Peyer's patch (tissue), 4 donors: ENCODE data around the gene DENND2D. TPM values are rescaled to one million over a fixed set of nuclear protein-coding genes. Genes with fewer than 3 reads are reported as not detected.

Source experiments
- DNase-seq, 3 donors: peaks; one replicate each; pipeline ENCODE4 v3.0.0-alpha.2; 2017 to 2019
- H3K27ac ChIP-seq, 4 donors: fragments of 200-600 bp; sonication (generic); one replicate each; pipeline ENCODE4 v1.5.1; 2016 to 2019
- H3K27me3 ChIP-seq, 2 donors: fragments of 200-600 bp; sonication (generic); one replicate each; pipeline ENCODE4 v1.5.1; 2019
- H3K36me3 ChIP-seq, 3 donors: fragments of 200-600 bp; sonication (generic); one replicate each; pipeline ENCODE4 v1.5.1; 2016 to 2019
- H3K4me1 ChIP-seq, 4 donors: fragments of 200-600 bp; sonication (generic); one replicate each; pipeline ENCODE4 v1.5.1; 2016 to 2019
- H3K4me3 ChIP-seq, 4 donors: fragments of 200-600 bp; sonication (generic); 1 replicate in 3 of 4; 2 replicates in 1 of 4; pipeline ENCODE4 v1.5.1; 2016 to 2019; ENCODE audit warnings: mild to moderate bottlenecking in 1 of 4
- H3K9me3 ChIP-seq, 4 donors: fragments of 200-600 bp; sonication (generic); one replicate each; pipeline ENCODE4 v1.5.1; 2016 to 2019; ENCODE audit warnings: mild to moderate bottlenecking in 1 of 4
- POLR2A ChIP-seq, 2 donors: fragments of 450-650 bp; IDR thresholded peaks; one replicate each; pipeline ENCODE4 v1.5.1; 2017; ENCODE audit warnings: antibody characterized with exemption in 2 of 2, mild to moderate bottlenecking in 2 of 2, moderate library complexity in 2 of 2
- total RNA-seq, 4 donors: library from RNA; depleted of rRNA; stranded (reverse); fragments of >200 nt; gene quantifications; one replicate each; pipeline ENCODE4 v1.1.0, GENCODE V29; 2016
- TF ChIP-seq, protein P1 (sequence below), 6 experiments: fragments of 450-650 bp in 4 of 6; fragments of 200-600 bp in 2 of 6; sonication (generic) in 1 of 6; IDR thresholded peaks; one replicate each; pipeline ENCODE4 v1.5.1; 2017 to 2019; ENCODE audit warnings: antibody characterized with exemption in 6 of 6, mild to moderate bottlenecking in 3 of 6, moderate library complexity in 1 of 6

Gene DENND2D, protein sequence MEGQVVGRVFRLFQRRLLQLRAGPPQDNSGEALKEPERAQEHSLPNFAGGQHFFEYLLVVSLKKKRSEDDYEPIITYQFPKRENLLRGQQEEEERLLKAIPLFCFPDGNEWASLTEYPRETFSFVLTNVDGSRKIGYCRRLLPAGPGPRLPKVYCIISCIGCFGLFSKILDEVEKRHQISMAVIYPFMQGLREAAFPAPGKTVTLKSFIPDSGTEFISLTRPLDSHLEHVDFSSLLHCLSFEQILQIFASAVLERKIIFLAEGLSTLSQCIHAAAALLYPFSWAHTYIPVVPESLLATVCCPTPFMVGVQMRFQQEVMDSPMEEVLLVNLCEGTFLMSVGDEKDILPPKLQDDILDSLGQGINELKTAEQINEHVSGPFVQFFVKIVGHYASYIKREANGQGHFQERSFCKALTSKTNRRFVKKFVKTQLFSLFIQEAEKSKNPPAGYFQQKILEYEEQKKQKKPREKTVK
- total RNA-seq: 100 to 1,000 TPM in 1 of 4 donors, 10 to 100 TPM in 3; 71.3 to 220 (median 86.5) TPM

DNA sequence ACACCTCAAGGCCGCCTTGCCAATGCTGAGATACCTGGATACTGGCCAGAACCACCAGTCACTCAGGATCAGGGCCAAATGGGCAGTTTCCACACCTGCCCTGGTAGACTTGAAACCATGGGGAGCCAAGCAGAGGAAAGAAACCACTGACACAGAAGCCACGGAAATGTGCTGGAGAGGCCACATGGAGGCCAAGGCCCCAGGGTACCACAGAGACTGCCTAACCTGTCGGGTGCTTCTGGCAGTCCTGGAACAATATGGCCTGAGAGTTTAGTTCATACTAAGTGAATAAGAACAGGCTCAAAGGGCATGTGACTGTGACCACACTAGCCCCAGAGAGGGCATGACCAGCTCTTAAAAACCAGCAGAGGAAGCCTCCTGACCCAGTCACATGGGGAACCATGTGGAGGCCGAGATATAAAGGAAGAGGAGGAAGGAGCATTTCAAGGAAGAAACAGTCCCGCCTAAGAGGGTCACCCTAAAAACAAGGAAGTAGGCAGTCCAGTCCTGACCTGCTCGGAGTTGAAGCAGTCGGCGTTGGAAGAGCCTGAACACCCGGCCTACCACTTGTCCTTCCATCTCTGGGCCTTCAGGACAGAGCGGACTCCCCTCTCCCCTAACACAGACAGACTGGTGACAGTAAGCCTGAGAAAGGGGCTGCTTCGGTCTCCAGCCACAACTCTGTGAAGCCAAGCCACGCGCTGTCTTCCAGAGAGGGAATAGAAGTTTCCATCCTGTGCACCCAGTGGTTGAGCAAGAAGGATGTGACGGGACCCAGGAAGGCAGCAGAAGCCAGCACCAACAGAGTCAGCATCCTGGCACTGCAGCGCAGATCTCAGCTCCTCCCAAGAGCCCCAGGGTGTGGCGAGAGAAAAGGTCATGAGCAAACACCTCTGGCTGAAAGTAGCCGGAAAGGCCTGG is at the start of gene DENND2D:
TSS of gene DENND2D (minus strand) at position 766 of the 921 bp plus-strand sequence. CDS start at position 579, 187 bp downstream.
- TF ChIP-seq POLR2A (IDR thresholded peaks at IDR 0.05): peak in 1 of 2 donors; percentile 21
- TF ChIP-seq, protein P1, sequence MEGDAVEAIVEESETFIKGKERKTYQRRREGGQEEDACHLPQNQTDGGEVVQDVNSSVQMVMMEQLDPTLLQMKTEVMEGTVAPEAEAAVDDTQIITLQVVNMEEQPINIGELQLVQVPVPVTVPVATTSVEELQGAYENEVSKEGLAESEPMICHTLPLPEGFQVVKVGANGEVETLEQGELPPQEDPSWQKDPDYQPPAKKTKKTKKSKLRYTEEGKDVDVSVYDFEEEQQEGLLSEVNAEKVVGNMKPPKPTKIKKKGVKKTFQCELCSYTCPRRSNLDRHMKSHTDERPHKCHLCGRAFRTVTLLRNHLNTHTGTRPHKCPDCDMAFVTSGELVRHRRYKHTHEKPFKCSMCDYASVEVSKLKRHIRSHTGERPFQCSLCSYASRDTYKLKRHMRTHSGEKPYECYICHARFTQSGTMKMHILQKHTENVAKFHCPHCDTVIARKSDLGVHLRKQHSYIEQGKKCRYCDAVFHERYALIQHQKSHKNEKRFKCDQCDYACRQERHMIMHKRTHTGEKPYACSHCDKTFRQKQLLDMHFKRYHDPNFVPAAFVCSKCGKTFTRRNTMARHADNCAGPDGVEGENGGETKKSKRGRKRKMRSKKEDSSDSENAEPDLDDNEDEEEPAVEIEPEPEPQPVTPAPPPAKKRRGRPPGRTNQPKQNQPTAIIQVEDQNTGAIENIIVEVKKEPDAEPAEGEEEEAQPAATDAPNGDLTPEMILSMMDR (IDR thresholded peaks at IDR 0.05): no peak
- Histone ChIP-seq H3K36me3 (peaks cover 0 to 26% (median 0%) of the 10 kb centered on the region in 3 donors), H3K9me3 (no peaks in the 10 kb centered on the region), H3K27me3 (no peaks in the 10 kb centered on the region), H3K27ac (peak within 1 kb of the TSS; percentile 93 to 100 (median 98)), H3K4me1 (peaks cover 0 to 47% (median 20%) of the 10 kb centered on the region in 4 donors), H3K4me3 (peak within 1 kb of the TSS; percentile 33 to 81 (median 43))
- peak; percentile 64 to 84 (median 82) for DNase-seq

DNA sequence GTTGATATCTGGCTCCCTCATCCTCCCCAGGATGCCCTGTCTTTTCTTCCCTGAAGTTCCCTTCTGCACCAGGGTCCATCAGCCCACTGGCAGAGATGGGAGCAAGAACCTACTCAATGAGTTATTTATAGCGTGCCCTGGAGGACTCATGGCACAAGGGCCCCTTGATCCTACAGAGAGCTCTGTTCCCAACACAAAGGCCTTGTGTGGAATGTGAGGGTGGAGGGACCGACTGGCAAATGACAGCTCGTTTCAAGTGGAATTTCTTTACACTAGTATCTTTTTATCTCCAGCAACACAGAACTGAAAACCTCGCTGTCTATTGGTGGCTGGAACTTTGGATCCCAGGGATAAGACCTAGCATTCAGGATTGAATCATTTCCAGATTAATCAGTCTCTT is 49.5 kb upstream of the DENND2D start:
- TF ChIP-seq POLR2A (IDR thresholded peaks at IDR 0.05): no peak
- TF ChIP-seq, protein P1 (IDR thresholded peaks at IDR 0.05): no peak
- Histone ChIP-seq H3K9me3 (no peaks in the 10 kb centered on the region), H3K27me3 (no peaks in the 10 kb centered on the region), H3K36me3 (no peaks in the 10 kb centered on the region), H3K4me1 (no peaks in the 10 kb centered on the region), H3K4me3 (no peak overlapping the region), H3K27ac (no peak overlapping the region)
- DNase-seq: no peak

DNA sequence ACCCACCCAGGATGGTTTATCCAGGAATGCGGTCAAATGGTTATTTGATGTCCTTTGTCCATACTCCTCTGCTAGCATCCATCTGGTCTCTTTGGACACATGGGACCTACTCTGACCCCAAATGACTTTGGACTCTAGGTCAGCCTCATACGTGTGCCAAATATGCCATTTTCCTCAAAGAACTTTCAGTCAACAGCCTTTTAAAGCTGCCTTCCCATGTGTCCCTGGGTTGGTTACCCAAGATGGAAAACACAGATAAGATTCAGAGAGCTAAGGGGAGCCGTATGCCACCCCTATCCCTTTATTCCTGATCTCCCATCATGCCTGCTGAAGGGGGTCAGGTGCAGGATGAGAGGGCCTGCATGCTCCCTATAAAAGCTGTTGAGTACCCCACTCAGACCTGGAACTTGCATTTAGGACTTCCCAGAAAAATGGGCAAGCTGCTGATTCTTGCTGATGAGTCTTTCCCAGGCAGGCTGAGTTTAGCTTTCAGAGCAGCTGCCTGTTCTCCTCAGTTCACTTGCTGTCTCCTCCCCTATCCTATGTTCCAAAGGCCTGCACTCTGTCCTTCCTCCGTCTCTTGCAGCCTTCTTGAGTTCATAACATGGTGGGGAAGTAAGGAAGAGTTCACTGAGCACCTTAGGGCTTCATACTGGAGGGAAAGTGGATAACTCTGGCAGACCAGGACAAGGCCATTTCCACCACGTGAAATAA is 46.8 kb upstream of the DENND2D start:
- no peaks in the 10 kb centered on the region for H3K4me1 ChIP-seq
- no peak overlapping the region for H3K27ac ChIP-seq
- H3K4me3 ChIP-seq: no peak overlapping the region
- H3K36me3 ChIP-seq: no peaks in the 10 kb centered on the region
- TF ChIP-seq, protein P1 (IDR thresholded peaks at IDR 0.05): no peak
- no peak for TF ChIP-seq POLR2A (IDR thresholded peaks at IDR 0.05)
- H3K9me3 ChIP-seq: no peaks in the 10 kb centered on the region
- no peaks in the 10 kb centered on the region for H3K27me3 ChIP-seq
- no peak for DNase-seq

DNA sequence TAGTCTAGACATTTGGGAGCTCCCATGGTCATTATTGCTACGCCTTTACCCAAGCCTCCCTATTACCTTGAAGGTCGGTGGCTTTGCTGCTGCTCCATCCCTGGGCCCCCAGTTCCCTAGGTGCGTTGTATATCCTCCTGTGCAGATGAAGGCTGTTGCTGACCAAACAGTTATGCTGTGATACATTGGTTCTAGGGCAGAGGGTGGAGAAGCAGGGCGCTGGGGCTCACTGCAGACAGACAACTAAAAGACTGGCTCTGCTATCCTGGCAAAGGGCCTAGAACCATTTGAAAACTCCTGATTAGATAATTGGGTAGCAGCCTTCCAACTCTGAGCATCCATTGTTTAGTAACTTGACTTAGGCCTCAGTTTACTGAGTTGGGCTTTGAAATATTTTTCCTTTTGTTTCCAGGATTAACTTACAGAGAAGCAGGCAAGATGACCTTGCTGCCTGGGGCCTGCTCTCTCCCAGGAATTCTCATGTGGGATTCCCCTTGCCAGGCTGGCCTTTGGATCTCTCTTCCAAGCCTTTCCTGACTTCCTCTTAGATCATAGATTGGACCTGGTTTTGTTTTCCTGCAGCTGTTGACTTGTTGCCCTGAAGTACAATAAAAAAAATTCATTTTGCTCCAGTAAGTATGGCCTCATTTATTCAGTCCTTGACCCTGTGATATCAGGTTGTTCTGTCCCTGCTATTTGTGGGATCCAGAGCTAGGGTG is 42.5 kb upstream of the DENND2D start:
- no peak for TF ChIP-seq POLR2A (IDR thresholded peaks at IDR 0.05)
- TF ChIP-seq, protein P1 (IDR thresholded peaks at IDR 0.05): no peak
- Histone ChIP-seq H3K27me3 (no peaks in the 10 kb centered on the region), H3K9me3 (no peaks in the 10 kb centered on the region), H3K36me3 (no peaks in the 10 kb centered on the region), H3K27ac (no peak overlapping the region), H3K4me3 (no peak overlapping the region), H3K4me1 (no peaks in the 10 kb centered on the region)
- DNase-seq: no peak
